GM12891 (cell line): ENCODE measurements around the gene YWHAG.
"Not testable (repeated sequence)": the region's sequence is repeated elsewhere in the genome, so short reads cannot be mapped to it uniquely, and the experiment has no call there.

Source experiments
- DNase-seq: peaks from one replicate; pipeline ENCODE4 v3.0.0; 2011; ENCODE audit warnings: low spot score; ENCODE audit not compliant: insufficient read length
- FAIRE-seq: peaks from 2 replicates; lab custom pipeline; 2011; peaks lifted over from hg19 to GRCh38; lab: Jason Lieb, UNC
- PAX5 ChIP-seq: IDR thresholded peaks from 2 replicates; pipeline ENCODE4 v1.6.1; 2011; ENCODE audit warnings: low read length, moderate library complexity, mild to moderate bottlenecking; ENCODE audit not compliant: insufficient read depth, severe bottlenecking
- POLR2A ChIP-seq: IDR thresholded peaks from 2 replicates; pipeline ENCODE4 v1.6.1; 2011; ENCODE audit warnings: low read depth, low read length, control low read depth
- POLR2AphosphoS5 ChIP-seq: IDR thresholded peaks from 2 replicates; pipeline ENCODE4 v1.6.1; 2011; ENCODE audit warnings: low read depth, low read length, control low read depth
- POU2F2 ChIP-seq: IDR thresholded peaks from 2 replicates; pipeline ENCODE4 v1.6.1; 2011; ENCODE audit warnings: low read depth, mild to moderate bottlenecking, control low read depth, low read length, moderate library complexity
- SPI1 ChIP-seq: IDR thresholded peaks from 2 replicates; pipeline ENCODE4 v1.6.1; 2011; ENCODE audit warnings: low read depth, low read length, control low read depth
- TAF1 ChIP-seq: IDR thresholded peaks from 2 replicates; pipeline ENCODE4 v1.6.1; 2011; ENCODE audit warnings: low read depth, low read length, control low read depth

The YWHAG gene

DNA sequence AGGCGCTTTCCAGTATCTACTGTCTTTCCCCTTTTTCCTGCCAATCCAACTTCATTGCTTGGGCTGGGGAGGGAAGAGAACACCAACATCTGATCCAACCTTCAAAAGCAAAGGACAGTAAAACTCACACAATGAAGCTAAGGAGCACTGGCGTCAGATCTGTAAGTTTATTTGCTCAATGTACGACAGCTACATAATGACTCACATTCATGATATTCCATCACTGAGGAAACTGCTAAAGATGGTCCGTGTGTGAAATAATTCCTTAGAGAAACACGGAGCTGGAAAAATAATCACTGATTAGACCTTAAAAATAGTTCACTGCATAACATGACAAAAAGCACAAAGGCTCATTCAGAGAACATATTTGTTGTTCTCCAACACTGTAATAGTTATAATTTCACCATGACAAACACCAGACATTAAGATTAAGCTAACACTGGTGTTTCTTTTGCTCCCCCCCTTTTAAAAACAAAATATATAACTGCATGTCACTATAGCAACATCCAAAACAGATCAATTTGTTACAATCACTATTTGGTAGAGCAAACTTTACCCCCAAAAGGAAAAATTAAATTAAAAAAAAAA lies 32.1 kb downstream of the YWHAG start:
- DNase-seq, result no peak
- no peak for TF ChIP-seq PAX5
- FAIRE-seq, result no peak

- FAIRE-seq (no peak), DNase-seq (no peak)
- no peak for TF ChIP-seq POU2F2
- TF ChIP-seq PAX5, result no peak
- TF ChIP-seq TAF1, result no peak
- no peak for TF ChIP-seq POLR2AphosphoS5
- no peak for TF ChIP-seq POLR2A
- TF ChIP-seq SPI1, result no peak
These were observed 33.0 kb downstream of the YWHAG start for GRCh38 chr7:76325811-76326210.

GRCh38 chr7:76325092-76325491 lies 33.7 kb downstream of the YWHAG start:
- FAIRE-seq, result no peak
- TF ChIP-seq POLR2A (no peak), TAF1 (no peak), SPI1 (no peak), PAX5 (no peak), POLR2AphosphoS5 (no peak), POU2F2 (no peak)
- no peak for DNase-seq

GRCh38 chr7:76318488-76319353 lies 40.1 kb downstream of the YWHAG start:
- no peak for TF ChIP-seq PAX5
- peak; percentile 54 for TF ChIP-seq POLR2A
- TF ChIP-seq SPI1, result no peak
- TF ChIP-seq POU2F2, result peak; percentile 72; the same call in 1 of the 2 replicates
- peak; percentile 58; the same call in 1 of the 2 replicates for TF ChIP-seq POLR2AphosphoS5
- TF ChIP-seq TAF1, result no peak
- DNase-seq, result peak; percentile 67
- peak; percentile 88 for FAIRE-seq

DNA sequence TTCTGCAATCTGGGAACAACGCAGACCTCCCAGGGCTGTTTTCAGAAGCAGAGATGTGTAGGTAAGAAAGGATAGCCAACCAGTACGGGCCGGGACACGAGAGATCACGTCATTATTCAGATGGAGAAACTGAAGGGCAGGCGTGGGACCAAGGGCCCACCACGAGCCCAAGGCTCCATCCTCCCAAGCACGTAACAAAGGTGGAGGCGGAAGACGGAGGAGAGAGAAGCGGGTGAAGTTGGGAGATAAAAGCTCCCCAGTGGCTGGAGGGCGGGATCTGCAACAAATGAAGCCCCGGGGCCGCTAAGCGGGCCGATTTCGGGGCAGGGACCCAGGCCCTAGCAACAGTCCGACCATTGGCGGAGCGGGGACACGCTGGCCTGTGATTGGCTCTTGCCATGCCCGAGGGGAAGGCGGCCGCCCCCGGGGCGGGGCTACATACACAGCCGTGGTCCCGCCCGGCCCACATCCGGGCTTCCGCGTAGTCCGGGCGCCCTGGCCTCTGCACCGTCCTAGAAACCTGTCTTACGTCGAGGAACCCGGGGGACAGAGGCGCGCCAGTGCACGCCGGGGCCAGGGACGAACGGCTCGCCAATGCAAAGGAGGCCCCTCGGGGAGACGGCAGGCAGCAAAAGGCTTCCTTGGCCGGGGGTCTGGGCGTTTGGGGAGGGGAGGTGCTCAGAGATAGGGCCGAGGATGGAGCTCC lies 40.9 kb downstream of the YWHAG start:
- peak; percentile 96 for DNase-seq
- peak; percentile 95 for FAIRE-seq
- TF ChIP-seq TAF1 (peak; percentile 21; the same call in 1 of the 2 replicates), POLR2AphosphoS5 (0 out of 2 replicates have a peak, but pooled peaks have one; percentile 68), POLR2A (peak; percentile 43), PAX5 (no peak), POU2F2 (no peak), SPI1 (no peak)

DNA sequence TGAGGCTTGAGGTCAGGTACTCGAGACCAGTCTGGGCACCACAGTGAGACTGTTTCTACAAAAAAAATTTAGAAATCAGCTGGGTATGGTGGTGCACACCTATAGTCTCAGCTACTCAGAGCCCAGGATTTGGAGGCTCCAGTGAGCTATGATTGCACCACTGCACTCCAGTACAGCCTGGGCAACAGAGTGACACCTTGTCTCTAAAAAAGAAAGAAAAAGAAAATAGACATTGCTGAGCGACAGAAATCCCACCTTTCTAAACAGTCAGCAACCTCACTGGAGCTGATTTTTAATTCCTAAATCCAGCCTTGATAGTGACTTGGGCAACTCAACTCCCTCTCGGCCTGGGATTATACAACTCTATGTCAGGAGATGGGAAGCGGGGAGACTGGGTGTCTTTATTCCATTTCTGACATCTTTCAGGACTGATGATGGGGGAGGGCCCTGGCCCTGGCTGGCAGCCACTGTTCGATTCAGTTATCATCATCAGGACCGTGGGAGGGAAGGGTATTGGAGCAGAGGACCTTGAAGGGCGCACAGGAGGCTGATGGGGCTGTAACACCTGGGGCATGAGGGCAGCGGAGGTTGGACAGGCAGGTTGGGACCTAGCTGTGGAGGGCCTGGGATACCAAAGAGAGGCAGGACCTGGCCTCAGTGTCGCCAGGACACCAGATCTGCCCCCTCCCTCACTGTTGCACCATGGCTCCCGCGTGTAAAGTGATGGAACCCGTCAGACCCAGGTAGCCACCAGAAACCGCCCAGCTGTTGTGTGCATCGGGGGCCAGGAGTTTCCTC lies 41.6 kb downstream of the YWHAG start:
- TF ChIP-seq SPI1 (no peak), POLR2AphosphoS5 (no peak)
- DNase-seq (no peak), FAIRE-seq (no peak)

- DNase-seq (no peak), FAIRE-seq (no peak)
- no peak for TF ChIP-seq TAF1
These were observed 43.4 kb downstream of the YWHAG start for GRCh38 chr7:76315364-76315763.

- not testable (repeated sequence) for FAIRE-seq
These were observed 44.1 kb downstream of the YWHAG start for GRCh38 chr7:76314740-76315139.

GRCh38 chr7:76314042-76314721 lies 44.6 kb downstream of the YWHAG start:
- FAIRE-seq (peak; percentile 91), DNase-seq (peak; percentile 93)
- no peak for TF ChIP-seq SPI1
- no peak for TF ChIP-seq TAF1
- peak; percentile 56; the same call in 1 of the 2 replicates for TF ChIP-seq POU2F2
- TF ChIP-seq PAX5, result no peak
- TF ChIP-seq POLR2A, result no peak
- TF ChIP-seq POLR2AphosphoS5, result no peak

More at GRCh38 chr7:76314740-76315139, 44.1 kb downstream of the YWHAG start:
- not testable (repeated sequence) for DNase-seq

GRCh38 chr7:76311838-76312237 lies 47.0 kb downstream of the YWHAG start:
- FAIRE-seq, DNase-seq: not testable (repeated sequence)
